ENCODE data around the gene SLC44A1. TPM values are rescaled to one million over a fixed set of nuclear protein-coding genes. Genes with fewer than 3 reads are reported as not detected.

SLC44A1 gene
- total and polyA plus RNA-seq, 10 of the 15 experiments (the other 5 are each of a cell fraction or from before 2014, with no cell fraction given): 2.4 to 21.2 (median 12.4) TPM

DNA sequence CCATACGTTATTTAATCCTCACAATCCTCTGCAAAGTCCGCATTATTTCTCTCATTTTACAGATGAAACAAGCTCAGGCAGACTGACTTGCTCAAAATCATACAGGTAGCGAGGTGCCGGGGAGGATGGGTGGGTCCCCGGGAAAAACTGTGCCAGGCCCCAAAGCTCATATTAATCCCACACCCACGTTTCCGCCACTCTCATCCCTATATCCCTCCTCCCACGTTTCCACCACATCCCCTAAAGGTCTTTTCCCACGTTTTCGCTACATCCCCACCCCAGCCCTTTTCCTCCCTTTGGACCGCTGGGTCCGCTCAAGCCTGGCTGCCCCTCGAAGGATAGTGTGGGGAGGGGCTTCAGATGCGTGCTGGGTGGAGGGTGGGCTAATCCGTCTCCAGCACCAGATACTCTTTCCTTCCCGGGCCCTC lies 202.9 kb downstream of the SLC44A1 start:
- RAD21 ChIA-PET (ENCODE audit: unreplicated experiment): interaction anchor here (0.8 to 2.2 kb wide), 5 partner anchors 10 to 270 kb away, joined by 3 to 7 read pairs (median 3); no protein-coding TSS in a partner anchor
- intact Hi-C loops (cut with micrococcal nuclease; ENCODE audit: unreplicated experiment) (loop anchor here (5.0 to 10.0 kb wide), 2 partner anchors 110 to 247 kb away; partner anchors contain the start of genes FKTN and TMEM38B), in situ Hi-C loops (cut with MboI) (no loop called here)
- 46% methylated on average over 16 of the region's 16 CpGs for WGBS (ENCODE audit: insufficient coverage, insufficient replicate concordance, low lambda C conversion rate, missing lambda C conversion rate)
- peak overlapping the region; percentile 93 for H3K4me2 ChIP-seq (ENCODE audit: control insufficient read depth, insufficient read depth)
- no peaks in the 10 kb centered on the region for H3K36me3 ChIP-seq (ENCODE audit: control insufficient read depth in 2 of 2, insufficient read depth in 2 of 2, low read length in 1 of 2)
- SMC1A ChIA-PET (ENCODE audit: uncharacterized antibody, unreplicated experiment): interaction anchor here (0.7 to 1.2 kb wide), 5 partner anchors 40 to 271 kb away, joined by 3 read pairs; no protein-coding TSS in a partner anchor
- POLR2A ChIA-PET: interaction anchor here (0.6 kb wide), 1 partner anchor 64 kb away, joined by 5 read pairs; no protein-coding TSS in a partner anchor
- H3K9ac ChIP-seq (ENCODE audit: control insufficient read depth, insufficient read depth, low read length): peak overlapping the region; percentile 80
- DNase-seq (ENCODE audit: low read depth, low spot score) (no peak), ATAC-seq (no peak), FAIRE-seq (no peak)
- H3K27ac ChIP-seq (ENCODE audit: control insufficient read depth, insufficient read depth): peak overlapping the region; percentile 16; the same call in 1 of the 2 replicates
- CTCF ChIA-PET: interaction anchor here (0.7 to 1.7 kb wide), 4 partner anchors 25 to 271 kb away, joined by 3 to 7 read pairs (median 6); no protein-coding TSS in a partner anchor
- H2AFZ ChIP-seq (ENCODE audit: control insufficient read depth, low read depth, low read length): peak overlapping the region; percentile 98
- no TSS peak for BruUV-seq (replicated peaks)
- no peaks in the 10 kb centered on the region for H3K27me3 ChIP-seq (replicated peaks in 1 of 2; ENCODE audit: control insufficient read depth in 2 of 2, insufficient read depth in 2 of 2, low read length in 1 of 2)
- peaks cover 24% of the 10 kb centered on the region for H3K79me2 ChIP-seq (ENCODE audit: control insufficient read depth, insufficient read depth, low read length)
- peak overlapping the region; percentile 83 for H3K4me3 ChIP-seq
- no peaks in the 10 kb centered on the region for H3K9me3 ChIP-seq (replicated peaks; ENCODE audit: control insufficient read depth, insufficient read depth, low read length)
- no peaks in the 10 kb centered on the region for H4K20me1 ChIP-seq (ENCODE audit: control insufficient read depth, insufficient read depth)
- H3K4me1 ChIP-seq (ENCODE audit: control insufficient read depth, insufficient read depth, low read length): no peaks in the 10 kb centered on the region
- TF ChIP-seq EED (IDR thresholded peaks at IDR 0.05; ENCODE audit: low read depth) (peak; percentile 65; the same call in 1 of the 2 replicates), BACH1 (IDR thresholded peaks at IDR 0.05; ENCODE audit: borderline replicate concordance) (no peak), DPF2 (IDR thresholded peaks at IDR 0.05) (no peak), NBN (IDR thresholded peaks at IDR 0.05) (peak; percentile 49; the same call in 1 of the 2 replicates)
- TF ChIP-seq, protein P1, sequence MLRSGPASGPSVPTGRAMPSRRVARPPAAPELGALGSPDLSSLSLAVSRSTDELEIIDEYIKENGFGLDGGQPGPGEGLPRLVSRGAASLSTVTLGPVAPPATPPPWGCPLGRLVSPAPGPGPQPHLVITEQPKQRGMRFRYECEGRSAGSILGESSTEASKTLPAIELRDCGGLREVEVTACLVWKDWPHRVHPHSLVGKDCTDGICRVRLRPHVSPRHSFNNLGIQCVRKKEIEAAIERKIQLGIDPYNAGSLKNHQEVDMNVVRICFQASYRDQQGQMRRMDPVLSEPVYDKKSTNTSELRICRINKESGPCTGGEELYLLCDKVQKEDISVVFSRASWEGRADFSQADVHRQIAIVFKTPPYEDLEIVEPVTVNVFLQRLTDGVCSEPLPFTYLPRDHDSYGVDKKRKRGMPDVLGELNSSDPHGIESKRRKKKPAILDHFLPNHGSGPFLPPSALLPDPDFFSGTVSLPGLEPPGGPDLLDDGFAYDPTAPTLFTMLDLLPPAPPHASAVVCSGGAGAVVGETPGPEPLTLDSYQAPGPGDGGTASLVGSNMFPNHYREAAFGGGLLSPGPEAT (IDR thresholded peaks at IDR 0.05; ENCODE audit: low read depth): peak; percentile 40; the same call in 1 of the 2 replicates
- TF ChIP-seq, protein P2, sequence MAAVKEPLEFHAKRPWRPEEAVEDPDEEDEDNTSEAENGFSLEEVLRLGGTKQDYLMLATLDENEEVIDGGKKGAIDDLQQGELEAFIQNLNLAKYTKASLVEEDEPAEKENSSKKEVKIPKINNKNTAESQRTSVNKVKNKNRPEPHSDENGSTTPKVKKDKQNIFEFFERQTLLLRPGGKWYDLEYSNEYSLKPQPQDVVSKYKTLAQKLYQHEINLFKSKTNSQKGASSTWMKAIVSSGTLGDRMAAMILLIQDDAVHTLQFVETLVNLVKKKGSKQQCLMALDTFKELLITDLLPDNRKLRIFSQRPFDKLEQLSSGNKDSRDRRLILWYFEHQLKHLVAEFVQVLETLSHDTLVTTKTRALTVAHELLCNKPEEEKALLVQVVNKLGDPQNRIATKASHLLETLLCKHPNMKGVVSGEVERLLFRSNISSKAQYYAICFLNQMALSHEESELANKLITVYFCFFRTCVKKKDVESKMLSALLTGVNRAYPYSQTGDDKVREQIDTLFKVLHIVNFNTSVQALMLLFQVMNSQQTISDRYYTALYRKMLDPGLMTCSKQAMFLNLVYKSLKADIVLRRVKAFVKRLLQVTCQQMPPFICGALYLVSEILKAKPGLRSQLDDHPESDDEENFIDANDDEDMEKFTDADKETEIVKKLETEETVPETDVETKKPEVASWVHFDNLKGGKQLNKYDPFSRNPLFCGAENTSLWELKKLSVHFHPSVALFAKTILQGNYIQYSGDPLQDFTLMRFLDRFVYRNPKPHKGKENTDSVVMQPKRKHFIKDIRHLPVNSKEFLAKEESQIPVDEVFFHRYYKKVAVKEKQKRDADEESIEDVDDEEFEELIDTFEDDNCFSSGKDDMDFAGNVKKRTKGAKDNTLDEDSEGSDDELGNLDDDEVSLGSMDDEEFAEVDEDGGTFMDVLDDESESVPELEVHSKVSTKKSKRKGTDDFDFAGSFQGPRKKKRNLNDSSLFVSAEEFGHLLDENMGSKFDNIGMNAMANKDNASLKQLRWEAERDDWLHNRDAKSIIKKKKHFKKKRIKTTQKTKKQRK (IDR thresholded peaks at IDR 0.05; ENCODE audit: low read depth, low read length): no peak
- TF ChIP-seq, protein P3, sequence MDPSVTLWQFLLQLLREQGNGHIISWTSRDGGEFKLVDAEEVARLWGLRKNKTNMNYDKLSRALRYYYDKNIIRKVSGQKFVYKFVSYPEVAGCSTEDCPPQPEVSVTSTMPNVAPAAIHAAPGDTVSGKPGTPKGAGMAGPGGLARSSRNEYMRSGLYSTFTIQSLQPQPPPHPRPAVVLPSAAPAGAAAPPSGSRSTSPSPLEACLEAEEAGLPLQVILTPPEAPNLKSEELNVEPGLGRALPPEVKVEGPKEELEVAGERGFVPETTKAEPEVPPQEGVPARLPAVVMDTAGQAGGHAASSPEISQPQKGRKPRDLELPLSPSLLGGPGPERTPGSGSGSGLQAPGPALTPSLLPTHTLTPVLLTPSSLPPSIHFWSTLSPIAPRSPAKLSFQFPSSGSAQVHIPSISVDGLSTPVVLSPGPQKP (IDR thresholded peaks at IDR 0.05; ENCODE audit: low read depth, low read length): no peak

Data from GM12878 (cell line).